WI38 (cell line): Measurements from ENCODE around the gene SLC23A2.

Experiments
- H3K4me3 ChIP-seq: 2 replicates; pipeline ENCODE4 v1.5.1; 2011; ENCODE audit warnings: low read depth, mild to moderate bottlenecking, control low read depth, low read length
- TF ChIP-seq, protein P1 (sequence below): IDR thresholded peaks from 2 replicates; pipeline ENCODE4 v1.5.1; 2012; ENCODE audit warnings: low read depth, mild to moderate bottlenecking, control low read depth, low read length

SLC23A2 gene

DNA sequence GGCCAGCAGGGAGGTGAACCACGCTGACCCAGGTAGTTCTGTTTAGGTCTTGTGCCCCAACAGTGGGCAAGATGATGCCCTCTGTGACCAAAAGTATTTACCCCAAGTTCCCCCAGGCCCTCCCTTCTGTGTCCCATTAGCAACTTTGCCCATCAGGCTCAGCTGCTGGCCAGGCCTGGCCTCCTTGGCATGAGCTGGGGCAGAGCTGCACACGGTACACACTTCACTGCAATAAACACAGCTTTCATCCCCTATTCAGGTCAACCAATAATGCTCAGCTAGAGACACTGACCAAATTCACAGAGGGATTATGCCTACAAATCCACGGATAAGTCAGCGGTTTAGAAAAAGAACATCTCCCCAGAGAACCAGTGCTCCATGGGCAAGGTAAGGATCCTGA lies 103.7 kb downstream of the SLC23A2 start:
- TF ChIP-seq, protein P1, sequence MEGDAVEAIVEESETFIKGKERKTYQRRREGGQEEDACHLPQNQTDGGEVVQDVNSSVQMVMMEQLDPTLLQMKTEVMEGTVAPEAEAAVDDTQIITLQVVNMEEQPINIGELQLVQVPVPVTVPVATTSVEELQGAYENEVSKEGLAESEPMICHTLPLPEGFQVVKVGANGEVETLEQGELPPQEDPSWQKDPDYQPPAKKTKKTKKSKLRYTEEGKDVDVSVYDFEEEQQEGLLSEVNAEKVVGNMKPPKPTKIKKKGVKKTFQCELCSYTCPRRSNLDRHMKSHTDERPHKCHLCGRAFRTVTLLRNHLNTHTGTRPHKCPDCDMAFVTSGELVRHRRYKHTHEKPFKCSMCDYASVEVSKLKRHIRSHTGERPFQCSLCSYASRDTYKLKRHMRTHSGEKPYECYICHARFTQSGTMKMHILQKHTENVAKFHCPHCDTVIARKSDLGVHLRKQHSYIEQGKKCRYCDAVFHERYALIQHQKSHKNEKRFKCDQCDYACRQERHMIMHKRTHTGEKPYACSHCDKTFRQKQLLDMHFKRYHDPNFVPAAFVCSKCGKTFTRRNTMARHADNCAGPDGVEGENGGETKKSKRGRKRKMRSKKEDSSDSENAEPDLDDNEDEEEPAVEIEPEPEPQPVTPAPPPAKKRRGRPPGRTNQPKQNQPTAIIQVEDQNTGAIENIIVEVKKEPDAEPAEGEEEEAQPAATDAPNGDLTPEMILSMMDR, result no peak
- no peak overlapping the region for H3K4me3 ChIP-seq

DNA sequence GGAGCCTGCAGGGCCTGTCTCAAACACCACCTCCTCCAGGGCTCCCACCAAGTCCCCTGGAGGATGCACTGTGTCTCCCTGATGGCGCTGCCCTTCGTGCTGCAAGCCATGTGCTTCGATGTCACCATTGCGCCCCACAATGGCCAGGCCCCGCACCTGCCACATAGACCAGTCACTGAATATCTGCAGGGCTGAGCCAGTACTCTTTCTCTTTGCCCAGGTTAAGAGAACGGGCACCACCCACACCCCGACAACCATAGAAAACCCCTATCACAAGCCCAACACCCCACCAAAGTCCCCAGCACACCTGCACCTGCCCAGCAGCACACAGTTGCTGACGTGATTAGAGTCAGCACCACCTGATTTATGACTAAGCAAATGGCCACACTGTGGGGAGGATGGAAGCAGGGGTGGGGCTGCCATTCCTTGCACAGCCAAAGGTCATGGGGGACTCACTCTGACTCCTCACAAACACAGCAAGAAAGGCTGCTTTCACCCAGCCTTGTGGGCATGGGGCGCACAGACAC lies 104.3 kb downstream of the SLC23A2 start:
- no peak overlapping the region for H3K4me3 ChIP-seq
- TF ChIP-seq, protein P1, result no peak

DNA sequence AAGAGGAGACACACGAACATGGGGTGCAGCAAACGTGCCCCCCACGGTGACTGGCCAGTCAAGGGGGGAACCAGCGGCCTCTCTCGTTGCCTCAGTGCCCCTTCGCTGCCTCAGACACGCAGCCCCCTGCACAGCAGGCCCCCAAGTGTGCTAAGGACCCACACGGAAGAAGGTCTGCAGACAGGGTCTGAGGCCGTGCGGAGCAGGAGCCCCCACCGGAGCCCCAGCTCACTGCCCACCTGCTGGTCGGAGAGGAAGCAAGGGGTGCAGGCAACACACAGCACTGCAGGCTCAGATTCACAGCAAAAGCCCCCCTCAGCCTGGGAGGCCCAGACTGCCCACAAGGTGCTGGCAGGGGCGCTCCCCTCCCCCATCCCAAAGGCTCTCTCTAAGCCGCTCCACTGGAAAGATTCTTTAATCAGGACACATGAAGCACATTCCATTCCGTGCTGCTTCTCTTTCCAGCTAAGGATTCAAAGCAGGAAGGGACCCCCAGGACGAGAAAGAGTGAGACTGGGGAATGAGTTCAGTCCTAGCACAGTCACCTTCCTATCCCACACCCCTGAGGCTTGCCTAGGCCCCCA lies 105.1 kb downstream of the SLC23A2 start:
- TF ChIP-seq, protein P1, result no peak

DNA sequence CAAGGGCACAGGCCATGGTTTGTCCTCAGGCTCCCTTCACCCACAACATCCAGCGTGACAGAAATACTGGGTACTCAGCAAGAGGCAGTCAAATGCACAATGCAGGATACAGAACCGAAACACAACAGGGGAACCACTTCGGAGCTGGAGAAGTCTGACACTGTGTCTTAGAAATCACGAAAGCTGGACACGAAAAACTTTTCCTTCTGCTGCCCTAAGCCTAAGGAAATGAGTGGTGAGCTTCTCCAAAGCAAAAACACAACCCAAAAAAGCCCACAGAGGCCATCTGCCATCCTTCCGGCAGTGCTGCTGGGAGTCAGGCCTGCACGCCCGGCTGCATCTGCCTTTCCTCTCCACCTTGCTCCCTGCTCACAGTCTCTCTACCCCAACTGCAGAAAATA lies 106.3 kb downstream of the SLC23A2 start:
- no peak overlapping the region for H3K4me3 ChIP-seq

More for the DNA sequence above, 105.1 kb downstream of the SLC23A2 start:
- H3K4me3 ChIP-seq, result no peak overlapping the region

DNA sequence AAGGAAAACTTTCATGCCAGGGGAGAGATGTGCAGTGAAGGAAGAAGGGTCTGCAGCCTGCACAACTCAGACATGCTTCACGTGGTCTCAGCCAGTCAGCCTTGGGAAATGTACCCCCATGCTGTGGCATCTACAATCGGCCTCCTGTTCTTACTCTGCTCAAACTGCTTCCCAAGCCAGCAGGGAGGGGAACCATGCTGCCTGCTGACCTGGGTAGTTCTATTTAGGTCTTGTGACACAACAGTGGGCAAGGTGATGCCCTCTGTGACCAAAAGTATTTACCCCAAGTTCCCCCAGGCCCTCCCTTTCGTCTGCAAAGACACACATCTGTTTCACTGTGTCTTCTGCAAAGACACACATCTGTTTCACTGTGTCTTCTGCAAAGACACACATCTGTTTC lies 106.9 kb downstream of the SLC23A2 start:
- no peak overlapping the region for H3K4me3 ChIP-seq
- TF ChIP-seq, protein P1, result no peak

More for the DNA sequence above, 106.3 kb downstream of the SLC23A2 start:
- TF ChIP-seq, protein P1, result no peak

DNA sequence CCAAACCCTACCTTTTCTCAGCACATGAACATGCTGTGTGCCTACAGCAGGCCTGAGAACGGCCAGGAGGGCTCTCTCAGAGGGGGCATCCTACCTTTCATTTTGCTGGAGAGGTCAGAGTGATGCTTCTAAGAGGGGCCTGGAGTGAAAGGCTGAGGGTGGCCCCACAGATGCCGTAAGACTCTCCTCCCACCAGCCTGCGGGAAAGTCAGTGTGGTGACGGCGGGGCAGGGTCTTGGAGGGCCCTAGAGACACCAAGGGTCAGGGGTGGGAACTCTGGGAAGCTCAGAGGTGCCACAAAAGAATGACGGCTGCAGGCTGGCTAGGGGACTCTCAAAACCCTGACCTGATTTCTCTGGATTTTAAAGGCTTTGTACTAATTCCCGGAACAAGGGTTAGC lies 107.6 kb downstream of the SLC23A2 start:
- TF ChIP-seq, protein P1, result no peak
- no peak overlapping the region for H3K4me3 ChIP-seq

DNA sequence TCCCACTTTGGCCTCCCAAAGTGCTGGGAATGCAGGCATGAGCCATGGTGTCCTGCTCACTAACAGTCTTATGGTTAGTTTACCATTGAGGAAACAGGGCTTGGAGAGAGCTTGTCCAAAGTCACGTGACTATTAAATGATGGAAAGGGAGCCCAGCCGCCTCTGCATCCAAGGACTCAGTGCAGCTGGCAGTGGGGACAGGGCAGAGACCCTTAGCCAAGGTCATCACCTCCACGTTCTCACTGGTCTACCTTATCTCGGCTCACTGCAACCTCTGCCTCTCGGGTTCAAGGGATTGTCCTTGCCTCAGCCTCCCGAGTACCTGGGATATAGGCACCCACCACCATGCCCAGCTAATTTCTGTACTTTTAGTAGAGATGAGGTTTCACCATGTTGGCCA lies 109.3 kb downstream of the SLC23A2 start:
- no peak overlapping the region for H3K4me3 ChIP-seq
- TF ChIP-seq, protein P1, result no peak
